Neural cell (in vitro differentiated cells): ENCODE measurements around the gene KNL1. TPM values are rescaled to one million over a fixed set of nuclear protein-coding genes. Genes with fewer than 3 reads are reported as not detected.
"Not testable (repeated sequence)": the region's sequence is repeated elsewhere in the genome, so short reads cannot be mapped to it uniquely, and the experiment has no call there.

Experiments used
- H2AFZ ChIP-seq: fragments of 200-600, 300-800 bp; sonication (generic), shearing (Covaris generic); 2 replicates; pipeline ENCODE4 v1.6.0; 2014; ENCODE audit warnings: low read depth, mild to moderate bottlenecking, antibody characterized with exemption, low read length, moderate library complexity
- H3F3A ChIP-seq: fragments of 200-600 bp; shearing (Covaris generic); 2 replicates; pipeline ENCODE4 v1.6.1; 2016; ENCODE audit warnings: mild to moderate bottlenecking, moderate library complexity, mixed read lengths, antibody characterized with exemption, low read length; ENCODE audit not compliant: insufficient read depth, poor library complexity, severe bottlenecking
- H3K27ac ChIP-seq: fragments of 200-600, 300-800 bp; sonication (generic), shearing (Covaris generic); 2 replicates; pipeline ENCODE4 v1.5.1; 2014; ENCODE audit warnings: mild to moderate bottlenecking, low read length, moderate library complexity
- H3K27me3 ChIP-seq: fragments of 300-800, 200-600 bp; sonication (generic), shearing (Covaris generic); 2 replicates; pipeline ENCODE4 v1.6.0; 2014; ENCODE audit warnings: mild to moderate bottlenecking, low read depth, low read length, moderate library complexity; ENCODE audit not compliant: insufficient read depth
- H3K36me3 ChIP-seq: fragments of 300-800, 200-600 bp; sonication (generic), shearing (Covaris generic); 2 replicates; pipeline ENCODE4 v1.5.1; 2014; ENCODE audit warnings: mild to moderate bottlenecking, antibody characterized with exemption, low read length, moderate library complexity; ENCODE audit not compliant: insufficient read depth
- H3K4me2 ChIP-seq: fragments of 300-800, 200-600 bp; sonication (generic), shearing (Covaris generic); 2 replicates; pipeline ENCODE4 v1.6.0; 2014; ENCODE audit warnings: mild to moderate bottlenecking, low read length
- H3K4me3 ChIP-seq: fragments of 300-800, 200-600 bp; sonication (generic), shearing (Covaris generic); 2 replicates; pipeline ENCODE4 v1.5.1; 2014; ENCODE audit warnings: mild to moderate bottlenecking, low read length, moderate library complexity
- H3K79me2 ChIP-seq: fragments of 200-600 bp; shearing (Covaris generic); replicated peaks from 2 replicates; pipeline ENCODE4 v1.6.0; 2014; ENCODE audit warnings: mild to moderate bottlenecking, low read length, moderate library complexity; ENCODE audit not compliant: insufficient read depth
- H3K9ac ChIP-seq: fragments of 300-800, 200-600 bp; sonication (generic), shearing (Covaris generic); 2 replicates; pipeline ENCODE4 v1.6.1; 2016; ENCODE audit warnings: mild to moderate bottlenecking, low read length, mixed read lengths
- H3K9me2 ChIP-seq: fragments of 200-600 bp; shearing (Covaris generic); 2 replicates; pipeline ENCODE4 v1.6.1; 2016; ENCODE audit warnings: mild to moderate bottlenecking, low read length, mixed read lengths; ENCODE audit not compliant: insufficient read depth
- H3K9me3 ChIP-seq: fragments of 200-600, 300-800 bp; sonication (generic), shearing (Covaris generic); 2 replicates; pipeline ENCODE4 v1.6.1; 2016; ENCODE audit warnings: mild to moderate bottlenecking, mixed run types, low read length, moderate library complexity, mixed read lengths
- H4K20me1 ChIP-seq: fragments of 200-600 bp; shearing (Covaris generic); 2 replicates; pipeline ENCODE4 v1.6.1; 2016; ENCODE audit warnings: mild to moderate bottlenecking, mixed run types; ENCODE audit not compliant: insufficient read depth
- EP300 ChIP-seq: fragments of 450-650 bp; conservative IDR thresholded peaks from 2 replicates; pipeline ENCODE4 v1.6.1; 2014; ENCODE audit warnings: antibody characterized with exemption, mild to moderate bottlenecking, moderate library complexity; ENCODE audit not compliant: poor library complexity, severe bottlenecking
- EZH2 ChIP-seq: fragments of 200-600, 300-800 bp; shearing (Covaris generic), sonication (generic); IDR thresholded peaks from 2 replicates; pipeline ENCODE4 v1.6.1; 2014; ENCODE audit warnings: antibody characterized with exemption, low read length, borderline replicate concordance, mild to moderate bottlenecking; ENCODE audit not compliant: insufficient read depth, poor library complexity, severe bottlenecking
- MXI1 ChIP-seq: fragments of 450-650 bp; conservative IDR thresholded peaks from 2 replicates; pipeline ENCODE4 v1.6.1; 2014; ENCODE audit warnings: antibody characterized with exemption, mild to moderate bottlenecking; ENCODE audit not compliant: poor library complexity, severe bottlenecking
- POLR2AphosphoS5 ChIP-seq: IDR thresholded peaks from 2 replicates; pipeline ENCODE4 v1.6.1; 2012
- RAD21 ChIP-seq: fragments of 450-650 bp; conservative IDR thresholded peaks from 2 replicates; pipeline ENCODE4 v1.6.1; 2014; ENCODE audit warnings: antibody characterized with exemption, mild to moderate bottlenecking, moderate library complexity
- SMC3 ChIP-seq: fragments of 450-650 bp; conservative IDR thresholded peaks from 2 replicates; pipeline ENCODE4 v1.6.1; 2014; ENCODE audit warnings: antibody characterized with exemption, mild to moderate bottlenecking, moderate library complexity; ENCODE audit not compliant: poor library complexity
- TAF1 ChIP-seq: IDR thresholded peaks from 2 replicates; pipeline ENCODE4 v1.6.1; 2012; ENCODE audit warnings: low read depth
- polyA plus RNA-seq: library from polyadenylated mRNA; depleted of rRNA; stranded (reverse); fragments of >200 nt; gene quantifications from 2 replicates; pipeline ENCODE4 v1.2.3, GENCODE V29; 2014
- TF ChIP-seq, protein P1 (sequence below): IDR thresholded peaks from 2 replicates; pipeline ENCODE4 v1.6.1; 2012; ENCODE audit warnings: borderline replicate concordance
- TF ChIP-seq, protein P2 (sequence below): fragments of 450-650 bp; IDR thresholded peaks from 2 replicates; pipeline ENCODE4 v1.5.1; 2014; ENCODE audit warnings: antibody characterized with exemption, mild to moderate bottlenecking, moderate library complexity; ENCODE audit not compliant: poor library complexity, severe bottlenecking

Gene KNL1
- polyA plus RNA-seq, 1 donor from 2014 or later, result 2.4 TPM

DNA sequence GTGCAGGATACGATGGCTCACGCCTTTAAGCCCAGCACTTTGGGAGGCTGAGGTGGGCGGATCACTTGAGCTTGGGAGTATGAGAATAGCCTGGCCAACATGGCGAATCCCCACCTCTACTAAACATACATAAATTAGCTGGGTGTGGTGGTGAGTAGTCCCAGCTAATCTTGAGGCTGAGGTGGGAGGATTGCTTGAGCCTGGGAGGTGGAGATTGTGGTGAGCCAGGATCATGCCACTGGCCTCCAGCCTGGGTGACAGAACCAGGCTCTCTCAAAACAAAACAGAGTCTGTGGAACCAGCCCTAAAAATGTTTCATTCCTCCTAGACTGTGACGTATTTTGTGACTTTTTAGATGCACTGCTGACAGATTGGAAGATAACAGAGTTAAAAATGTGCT lies 66.6 kb downstream of the KNL1 start:
- no peak overlapping the region for H3K9ac ChIP-seq
- no peak overlapping the region for H3K27ac ChIP-seq
- no peaks in the 10 kb centered on the region for H4K20me1 ChIP-seq
- no peak overlapping the region for H2AFZ ChIP-seq
- no peaks in the 10 kb centered on the region for H3K27me3 ChIP-seq
- no peak overlapping the region for H3K4me2 ChIP-seq
- H3F3A ChIP-seq, result no peaks in the 10 kb centered on the region
- no peaks in the 10 kb centered on the region for H3K9me2 ChIP-seq
- no peak overlapping the region for H3K4me3 ChIP-seq
- H3K9me3 ChIP-seq, result no peaks in the 10 kb centered on the region
- TF ChIP-seq, protein P1, sequence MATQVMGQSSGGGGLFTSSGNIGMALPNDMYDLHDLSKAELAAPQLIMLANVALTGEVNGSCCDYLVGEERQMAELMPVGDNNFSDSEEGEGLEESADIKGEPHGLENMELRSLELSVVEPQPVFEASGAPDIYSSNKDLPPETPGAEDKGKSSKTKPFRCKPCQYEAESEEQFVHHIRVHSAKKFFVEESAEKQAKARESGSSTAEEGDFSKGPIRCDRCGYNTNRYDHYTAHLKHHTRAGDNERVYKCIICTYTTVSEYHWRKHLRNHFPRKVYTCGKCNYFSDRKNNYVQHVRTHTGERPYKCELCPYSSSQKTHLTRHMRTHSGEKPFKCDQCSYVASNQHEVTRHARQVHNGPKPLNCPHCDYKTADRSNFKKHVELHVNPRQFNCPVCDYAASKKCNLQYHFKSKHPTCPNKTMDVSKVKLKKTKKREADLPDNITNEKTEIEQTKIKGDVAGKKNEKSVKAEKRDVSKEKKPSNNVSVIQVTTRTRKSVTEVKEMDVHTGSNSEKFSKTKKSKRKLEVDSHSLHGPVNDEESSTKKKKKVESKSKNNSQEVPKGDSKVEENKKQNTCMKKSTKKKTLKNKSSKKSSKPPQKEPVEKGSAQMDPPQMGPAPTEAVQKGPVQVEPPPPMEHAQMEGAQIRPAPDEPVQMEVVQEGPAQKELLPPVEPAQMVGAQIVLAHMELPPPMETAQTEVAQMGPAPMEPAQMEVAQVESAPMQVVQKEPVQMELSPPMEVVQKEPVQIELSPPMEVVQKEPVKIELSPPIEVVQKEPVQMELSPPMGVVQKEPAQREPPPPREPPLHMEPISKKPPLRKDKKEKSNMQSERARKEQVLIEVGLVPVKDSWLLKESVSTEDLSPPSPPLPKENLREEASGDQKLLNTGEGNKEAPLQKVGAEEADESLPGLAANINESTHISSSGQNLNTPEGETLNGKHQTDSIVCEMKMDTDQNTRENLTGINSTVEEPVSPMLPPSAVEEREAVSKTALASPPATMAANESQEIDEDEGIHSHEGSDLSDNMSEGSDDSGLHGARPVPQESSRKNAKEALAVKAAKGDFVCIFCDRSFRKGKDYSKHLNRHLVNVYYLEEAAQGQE, result no peak
- no peak for TF ChIP-seq MXI1
- TF ChIP-seq POLR2AphosphoS5, result no peak
- no peak for TF ChIP-seq TAF1
- TF ChIP-seq RAD21, result no peak
- TF ChIP-seq, protein P2, sequence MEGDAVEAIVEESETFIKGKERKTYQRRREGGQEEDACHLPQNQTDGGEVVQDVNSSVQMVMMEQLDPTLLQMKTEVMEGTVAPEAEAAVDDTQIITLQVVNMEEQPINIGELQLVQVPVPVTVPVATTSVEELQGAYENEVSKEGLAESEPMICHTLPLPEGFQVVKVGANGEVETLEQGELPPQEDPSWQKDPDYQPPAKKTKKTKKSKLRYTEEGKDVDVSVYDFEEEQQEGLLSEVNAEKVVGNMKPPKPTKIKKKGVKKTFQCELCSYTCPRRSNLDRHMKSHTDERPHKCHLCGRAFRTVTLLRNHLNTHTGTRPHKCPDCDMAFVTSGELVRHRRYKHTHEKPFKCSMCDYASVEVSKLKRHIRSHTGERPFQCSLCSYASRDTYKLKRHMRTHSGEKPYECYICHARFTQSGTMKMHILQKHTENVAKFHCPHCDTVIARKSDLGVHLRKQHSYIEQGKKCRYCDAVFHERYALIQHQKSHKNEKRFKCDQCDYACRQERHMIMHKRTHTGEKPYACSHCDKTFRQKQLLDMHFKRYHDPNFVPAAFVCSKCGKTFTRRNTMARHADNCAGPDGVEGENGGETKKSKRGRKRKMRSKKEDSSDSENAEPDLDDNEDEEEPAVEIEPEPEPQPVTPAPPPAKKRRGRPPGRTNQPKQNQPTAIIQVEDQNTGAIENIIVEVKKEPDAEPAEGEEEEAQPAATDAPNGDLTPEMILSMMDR, result no peak
- no peak for TF ChIP-seq SMC3
- no peaks in the 10 kb centered on the region for H3K79me2 ChIP-seq
- H3K36me3 ChIP-seq, result no peaks in the 10 kb centered on the region

DNA sequence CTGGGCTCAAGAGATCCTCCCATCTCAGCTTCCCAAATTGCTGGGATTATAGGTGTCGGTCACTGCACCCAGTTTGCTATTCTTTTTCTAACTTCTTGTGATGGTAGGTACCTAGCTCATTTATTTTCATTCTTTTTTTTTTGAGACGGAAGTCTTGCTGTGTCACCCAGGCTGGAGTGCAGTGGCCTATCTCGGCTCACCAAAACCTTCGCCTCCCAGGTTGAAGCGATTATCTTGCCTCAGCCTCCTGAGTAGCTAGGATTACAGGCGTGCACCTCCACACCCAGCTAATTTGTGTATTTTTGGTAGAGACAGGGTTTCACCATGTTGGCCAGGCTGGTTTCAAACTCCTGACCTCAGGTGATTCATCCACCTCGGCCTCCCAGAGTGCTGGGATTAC lies 70.9 kb downstream of the KNL1 start:
- Histone ChIP-seq H3K9me3 (no peaks in the 10 kb centered on the region), H3K36me3 (no peaks in the 10 kb centered on the region), H2AFZ (no peak overlapping the region), H3K9ac (no peak overlapping the region), H3K4me3 (no peak overlapping the region), H3K79me2 (no peaks in the 10 kb centered on the region), H3K9me2 (no peaks in the 10 kb centered on the region), H3F3A (no peaks in the 10 kb centered on the region), H3K27me3 (no peaks in the 10 kb centered on the region), H3K4me2 (no peak overlapping the region), H4K20me1 (no peaks in the 10 kb centered on the region), H3K27ac (no peak overlapping the region)
- no peak for TF ChIP-seq EZH2
- TF ChIP-seq SMC3, result no peak
- TF ChIP-seq, protein P2, result no peak
- TF ChIP-seq, protein P1, result no peak
- TF ChIP-seq TAF1, result no peak
- TF ChIP-seq RAD21, result no peak
- TF ChIP-seq MXI1, result no peak
- TF ChIP-seq EP300, result no peak
- TF ChIP-seq POLR2AphosphoS5, result no peak

DNA sequence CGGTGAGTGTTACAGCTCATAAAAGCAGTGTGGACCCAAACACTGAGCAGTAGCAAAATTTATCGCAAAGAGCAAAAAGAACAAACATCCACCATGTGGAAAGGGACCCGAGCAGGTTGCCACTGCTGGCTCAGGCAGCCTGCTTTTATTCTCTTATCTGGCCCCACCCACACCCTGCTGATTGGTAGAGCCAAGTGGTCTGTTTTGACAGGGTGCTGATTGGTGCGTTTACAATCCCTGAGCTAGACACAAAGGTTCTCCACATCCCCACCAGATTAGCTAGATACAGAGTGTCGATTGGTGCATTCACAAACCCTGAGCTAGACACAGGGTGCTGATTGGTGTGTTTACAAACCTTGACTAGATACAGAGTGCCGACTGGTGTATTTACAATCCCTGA lies 82.2 kb downstream of the KNL1 start:
- not testable (repeated sequence) for H3K9me3 ChIP-seq, H3K4me3 ChIP-seq, H4K20me1 ChIP-seq, H3K4me2 ChIP-seq, H3K36me3 ChIP-seq, H3K27me3 ChIP-seq, H3K79me2 ChIP-seq, H2AFZ ChIP-seq, H3K9ac ChIP-seq, H3K27ac ChIP-seq, H3K9me2 ChIP-seq, H3F3A ChIP-seq
